ENCODE data around the gene CD14. TPM values are rescaled to one million over a fixed set of nuclear protein-coding genes. Genes with fewer than 3 reads are reported as not detected.
A peak's percentile ranks its signal among the peaks of the same experiment; 100 is the strongest.
"Not testable (repeated sequence)": the region's sequence is repeated elsewhere in the genome, so short reads cannot be mapped to it uniquely, and the experiment has no call there.

The CD14 gene
- total RNA-seq, 1 experiment from 2014 or later, result 0.79 TPM

DNA sequence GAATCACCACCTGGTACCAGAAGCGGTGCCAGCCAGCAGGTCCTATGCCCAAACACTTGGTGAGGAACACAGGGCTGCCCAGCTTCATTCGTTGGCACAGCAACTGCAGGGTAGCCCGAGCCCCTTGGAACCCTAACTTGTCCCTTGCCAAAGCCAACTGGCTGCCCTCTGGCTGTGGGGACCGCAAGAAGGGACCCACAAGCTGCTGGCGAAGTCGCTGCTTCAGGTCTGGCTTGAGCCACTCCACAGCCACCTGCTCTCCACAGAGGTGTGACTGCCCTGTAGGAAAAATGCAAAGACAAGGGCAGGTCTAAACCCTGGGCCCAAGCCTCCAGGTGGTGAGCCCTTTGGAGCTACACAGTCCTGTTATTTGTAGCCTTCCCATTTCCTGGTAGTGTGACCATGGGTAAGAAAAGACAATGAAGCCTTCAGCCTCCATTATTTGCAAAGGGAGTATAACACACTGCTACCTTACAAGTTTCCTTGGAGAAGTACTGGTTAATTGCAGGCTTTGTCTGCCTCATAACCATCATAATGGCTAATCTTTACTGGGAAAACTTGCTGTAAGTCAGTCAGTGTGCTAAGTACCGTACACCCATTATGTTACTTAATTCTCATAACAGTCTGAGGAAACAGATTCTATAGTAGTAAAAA is 38.6 kb upstream of the CD14 start:
- no peak for TF ChIP-seq CTCF (IDR thresholded peaks at IDR 0.05; ENCODE audit: unreplicated experiment)
- CTCF ChIA-PET, result no interaction called here
- Mint-ChIP-seq H3K4me3 (ENCODE audit: unreplicated experiment) (no peak overlapping the region), H3K27ac (ENCODE audit: low read depth, unreplicated experiment) (no peak overlapping the region), H3K27me3 (ENCODE audit: insufficient read depth, unreplicated experiment) (no peaks in the 10 kb centered on the region), H3K4me1 (ENCODE audit: insufficient read depth, unreplicated experiment) (peaks cover 13% of the 10 kb centered on the region), H3K36me3 (ENCODE audit: insufficient read depth, unreplicated experiment) (peaks cover 78% of the 10 kb centered on the region), H3K9me3 (ENCODE audit: unreplicated experiment) (no peaks in the 10 kb centered on the region)
- intact Hi-C loops (cut with micrococcal nuclease), result no loop called here
- POLR2A ChIA-PET, result no interaction called here
- no peak for DNase-seq (ENCODE audit: unreplicated experiment)
- BruUV-seq (replicated peaks), result no TSS peak

DNA sequence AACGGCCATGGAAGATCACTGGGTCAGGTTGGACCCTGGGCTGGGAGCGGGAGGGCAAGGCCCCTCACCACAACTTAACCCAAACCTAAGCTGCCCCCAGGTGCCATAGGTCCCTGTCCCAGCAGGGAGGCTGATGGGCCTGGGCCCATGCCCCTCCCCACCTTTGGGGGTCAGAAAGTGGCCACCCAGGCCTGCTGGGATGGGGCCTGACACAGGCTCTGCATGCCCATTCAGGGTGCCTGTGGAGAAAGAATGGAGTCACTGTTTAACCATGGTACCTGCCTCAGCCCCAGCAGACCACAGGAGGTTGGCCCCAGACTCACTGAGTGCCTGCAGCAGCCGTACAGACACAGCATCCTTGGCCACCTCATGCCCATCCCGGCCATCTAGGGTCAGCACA is 38.1 kb upstream of the CD14 start:
- H3K4me3 Mint-ChIP-seq (ENCODE audit: unreplicated experiment); H3K27me3 Mint-ChIP-seq (ENCODE audit: insufficient read depth, unreplicated experiment); DNase-seq (ENCODE audit: unreplicated experiment); BruUV-seq (replicated peaks); H3K27ac Mint-ChIP-seq (ENCODE audit: low read depth, unreplicated experiment); H3K9me3 Mint-ChIP-seq (ENCODE audit: unreplicated experiment); intact Hi-C loops (cut with micrococcal nuclease): not testable (repeated sequence)
- peaks cover 77% of the 10 kb centered on the region for H3K36me3 Mint-ChIP-seq (ENCODE audit: insufficient read depth, unreplicated experiment)
- CTCF ChIA-PET, result interaction anchor here (0.6 kb wide), 2 partner anchors 20 to 54 kb away, joined by 3 to 4 read pairs; no protein-coding TSS in a partner anchor
- POLR2A ChIA-PET, result interaction anchor here (1.3 kb wide), 1 partner anchor 20 kb away, joined by 3 read pairs; no protein-coding TSS in a partner anchor
- H3K4me1 Mint-ChIP-seq (ENCODE audit: insufficient read depth, unreplicated experiment), result peaks cover 19% of the 10 kb centered on the region

DNA sequence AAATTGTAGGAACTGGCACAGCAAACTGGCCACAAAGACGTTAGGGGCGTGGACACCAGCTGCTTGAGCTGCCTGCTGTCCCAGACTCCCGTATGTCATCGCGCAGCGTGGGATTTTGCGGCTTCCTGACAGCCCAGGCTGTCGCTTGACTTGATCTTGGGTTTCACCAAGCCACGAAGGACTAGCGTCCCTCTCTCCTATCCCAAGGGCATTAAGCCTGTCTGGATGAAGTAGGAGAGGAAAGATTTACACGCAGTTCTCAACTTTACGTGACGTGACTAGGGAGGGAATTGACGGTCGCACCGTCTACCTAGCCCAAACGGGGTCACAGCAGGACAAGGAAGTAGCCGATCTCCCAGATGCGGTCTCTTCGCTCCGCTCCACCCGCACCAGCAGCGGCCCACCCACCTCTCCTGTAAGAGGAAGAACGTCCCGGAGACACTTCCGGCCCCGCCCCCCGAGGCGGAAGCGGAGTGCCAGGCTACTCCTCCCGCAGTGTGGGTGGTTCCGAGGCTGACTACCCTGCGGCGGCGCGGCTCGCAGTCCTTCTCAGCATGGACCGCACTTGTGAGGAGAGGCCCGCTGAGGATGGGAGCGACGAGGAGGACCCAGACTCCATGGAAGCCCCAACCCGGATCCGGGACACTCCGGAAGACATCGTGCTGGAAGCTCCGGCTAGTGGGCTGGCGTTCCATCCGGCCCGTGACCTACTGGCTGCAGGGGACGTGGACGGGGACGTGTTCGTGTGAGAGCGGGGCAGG is 31.6 kb upstream of the CD14 start, which contains the start of gene WDR55:
TSS of gene WDR55 (plus strand) at position 546 of the 761 bp plus-strand sequence. CDS start at position 555, 9 bp downstream.
- Mint-ChIP-seq H3K9me3 (ENCODE audit: unreplicated experiment) (no peaks in the 10 kb centered on the region), H3K27me3 (ENCODE audit: insufficient read depth, unreplicated experiment) (no peaks in the 10 kb centered on the region), H3K4me1 (ENCODE audit: insufficient read depth, unreplicated experiment) (peaks cover 32% of the 10 kb centered on the region), H3K4me3 (ENCODE audit: unreplicated experiment) (peak within 1 kb of the TSS; percentile 100), H3K36me3 (ENCODE audit: insufficient read depth, unreplicated experiment) (peaks cover 77% of the 10 kb centered on the region), H3K27ac (ENCODE audit: low read depth, unreplicated experiment) (peak within 1 kb of the TSS; percentile 98)
- CTCF ChIA-PET, result interaction anchor here (0.6 to 1.3 kb wide), 9 partner anchors 15 to 333 kb away, joined by 3 to 5 read pairs (median 3); partner anchors contain the start of genes HARS1, HARS2, TMCO6 and ZMAT2
- no peak for TF ChIP-seq CTCF (IDR thresholded peaks at IDR 0.05; ENCODE audit: unreplicated experiment)
- POLR2A ChIA-PET, result interaction anchor here (0.6 to 8.1 kb wide), 29 partner anchors 10 to 972 kb away, joined by 3 to 164 read pairs (median 6); partner anchors contain the start of genes ANKHD1, APBB3, DND1 and EIF4EBP3
- intact Hi-C loops (cut with micrococcal nuclease), result loop anchor here (1.0 kb wide), 3 partner anchors 27 to 89 kb away; partner anchors contain the start of genes HARS1 and HARS2
- BruUV-seq (replicated peaks), result TSS peak; percentile 74
- DNase-seq (ENCODE audit: unreplicated experiment), result peak; percentile 98

GRCh38 chr5:140664030-140664358 is 31.0 kb upstream of the CD14 start:
- CTCF ChIA-PET, result interaction anchor here (0.6 to 0.8 kb wide), 4 partner anchors 27 to 334 kb away, joined by 3 to 4 read pairs (median 3); partner anchors contain the start of genes HARS1, HARS2 and ZMAT2

GRCh38 chr5:140660371-140660770 is 27.4 kb upstream of the CD14 start:
- H3K4me3 Mint-ChIP-seq (ENCODE audit: unreplicated experiment); intact Hi-C loops (cut with micrococcal nuclease); H3K27me3 Mint-ChIP-seq (ENCODE audit: insufficient read depth, unreplicated experiment); DNase-seq (ENCODE audit: unreplicated experiment); H3K27ac Mint-ChIP-seq (ENCODE audit: low read depth, unreplicated experiment); H3K9me3 Mint-ChIP-seq (ENCODE audit: unreplicated experiment); BruUV-seq (replicated peaks): not testable (repeated sequence)
- Mint-ChIP-seq H3K4me1 (ENCODE audit: insufficient read depth, unreplicated experiment) (peaks cover 14% of the 10 kb centered on the region), H3K36me3 (ENCODE audit: insufficient read depth, unreplicated experiment) (peaks cover 85% of the 10 kb centered on the region)
- ChIA-PET CTCF (interaction anchor here (0.6 kb wide), 1 partner anchor 230 kb away, joined by 6 read pairs; no protein-coding TSS in a partner anchor), POLR2A (interaction anchor here (1.5 to 8.1 kb wide), 2 partner anchors 12 to 95 kb away, joined by 7 to 164 read pairs; partner anchors contain the start of genes APBB3, IK, NDUFA2 and SLC35A4)

More at GRCh38 chr5:140664030-140664358, 31.0 kb upstream of the CD14 start:
- peak overlapping the region; percentile 100 for H3K4me3 Mint-ChIP-seq (ENCODE audit: unreplicated experiment)
- TF ChIP-seq CTCF (IDR thresholded peaks at IDR 0.05; ENCODE audit: unreplicated experiment), result no peak
- peak overlapping the region; percentile 98 for H3K27ac Mint-ChIP-seq (ENCODE audit: low read depth, unreplicated experiment)
- POLR2A ChIA-PET, result interaction anchor here (0.6 to 8.1 kb wide), 24 partner anchors 10 to 973 kb away, joined by 3 to 164 read pairs (median 12); partner anchors contain the start of genes ANKHD1, APBB3, DND1 and EIF4EBP3
- intact Hi-C loops (cut with micrococcal nuclease), result loop anchor here (1.0 kb wide), 3 partner anchors 27 to 89 kb away; partner anchors contain the start of genes HARS1 and HARS2
- peaks cover 32% of the 10 kb centered on the region for H3K4me1 Mint-ChIP-seq (ENCODE audit: insufficient read depth, unreplicated experiment)
- H3K9me3 Mint-ChIP-seq (ENCODE audit: unreplicated experiment), result no peaks in the 10 kb centered on the region
- no peak for DNase-seq (ENCODE audit: unreplicated experiment)
- peaks cover 77% of the 10 kb centered on the region for H3K36me3 Mint-ChIP-seq (ENCODE audit: insufficient read depth, unreplicated experiment)
- H3K27me3 Mint-ChIP-seq (ENCODE audit: insufficient read depth, unreplicated experiment), result no peaks in the 10 kb centered on the region
- BruUV-seq (replicated peaks), result no TSS peak
